HG03442 (cell line): ENCODE measurements around the gene GGT7.
"Not testable (repeated sequence)": the region's sequence is repeated elsewhere in the genome, so short reads cannot be mapped to it uniquely, and the experiment has no call there.

Source experiments
- ATAC-seq: cut with Tn5 transposase; IDR thresholded peaks from one replicate; pipeline ENCODE4 v1.9.1; 2021; ENCODE audit warnings: mild to moderate bottlenecking, moderate library complexity; ENCODE audit not compliant: unreplicated experiment

GGT7 gene

DNA sequence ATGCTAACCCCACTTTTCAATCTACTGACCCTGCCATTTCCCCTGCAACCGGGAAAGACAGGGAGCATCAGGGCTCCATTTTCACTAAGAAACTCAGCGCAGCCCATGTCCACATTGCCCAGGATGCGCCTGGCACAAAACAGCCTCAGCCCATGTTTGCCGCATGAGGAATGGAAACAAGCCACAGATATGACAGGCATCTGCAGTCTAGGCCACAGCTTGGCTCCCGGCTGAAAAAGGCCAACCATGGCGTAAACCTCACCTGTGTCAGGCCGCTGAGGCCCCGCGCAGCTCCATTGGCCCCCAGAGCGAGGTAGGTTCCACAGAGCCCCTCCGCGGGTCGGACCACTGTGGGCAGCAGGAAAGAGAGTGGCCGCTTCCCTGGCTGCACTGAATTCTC lies 21.7 kb downstream of the GGT7 start:
- no peak for ATAC-seq

DNA sequence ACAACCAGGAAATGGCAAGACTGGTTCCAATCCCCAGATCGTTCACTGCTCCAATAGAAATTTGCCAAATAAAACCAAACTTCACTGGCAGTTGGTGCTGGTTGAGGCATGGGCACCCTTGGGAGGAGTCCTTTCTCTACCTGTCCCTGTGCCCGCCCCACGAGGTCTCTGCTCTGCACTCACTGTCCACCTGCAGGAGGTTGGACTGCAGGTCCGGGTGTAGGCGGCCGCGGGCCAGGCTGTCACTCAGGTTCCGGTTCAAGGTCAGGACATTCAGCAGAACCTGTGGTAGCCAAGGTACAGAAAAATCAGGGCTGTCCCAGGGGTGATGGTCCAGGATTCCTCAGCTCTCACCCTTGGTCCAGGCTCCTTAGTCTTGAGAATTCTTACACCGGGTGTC lies 22.9 kb downstream of the GGT7 start:
- no peak for ATAC-seq

DNA sequence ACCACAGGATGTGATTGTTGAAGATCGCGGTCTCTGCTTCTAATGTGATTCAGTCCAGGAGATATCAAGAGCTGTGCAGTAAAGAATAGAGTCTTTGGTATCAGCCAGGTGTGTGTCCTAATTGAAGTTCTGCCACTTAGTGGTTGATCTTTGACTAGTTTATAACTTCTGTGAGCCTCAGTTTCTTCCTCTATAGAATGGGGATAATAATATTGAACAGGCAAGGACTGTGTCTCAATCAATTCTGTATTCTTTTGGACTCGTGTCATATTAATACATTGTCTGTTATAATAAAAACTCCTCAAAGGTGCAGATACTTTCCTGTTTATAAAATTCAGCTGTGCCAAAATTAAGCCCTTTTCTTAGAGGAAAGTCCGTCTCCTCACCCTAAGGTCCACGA lies 24.1 kb downstream of the GGT7 start:
- no peak for ATAC-seq

DNA sequence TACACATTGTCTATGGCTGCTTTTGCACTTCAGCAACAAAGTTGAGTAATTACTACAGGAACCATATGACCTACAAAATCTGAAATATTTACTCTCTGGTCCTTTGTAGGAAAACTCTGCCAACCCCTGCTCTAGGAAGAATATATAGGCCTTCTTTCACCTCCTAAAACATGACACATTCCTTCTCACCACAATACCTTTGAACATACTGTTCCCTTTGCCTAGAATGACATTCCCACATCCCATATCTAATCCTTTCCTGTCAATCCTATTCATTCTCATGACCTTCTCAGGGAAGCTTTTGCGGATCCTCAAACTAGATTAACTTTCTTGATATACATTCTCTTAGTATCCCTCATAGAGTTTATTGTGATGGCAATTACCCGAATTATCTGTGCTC lies 29.2 kb downstream of the GGT7 start:
- no peak for ATAC-seq

DNA sequence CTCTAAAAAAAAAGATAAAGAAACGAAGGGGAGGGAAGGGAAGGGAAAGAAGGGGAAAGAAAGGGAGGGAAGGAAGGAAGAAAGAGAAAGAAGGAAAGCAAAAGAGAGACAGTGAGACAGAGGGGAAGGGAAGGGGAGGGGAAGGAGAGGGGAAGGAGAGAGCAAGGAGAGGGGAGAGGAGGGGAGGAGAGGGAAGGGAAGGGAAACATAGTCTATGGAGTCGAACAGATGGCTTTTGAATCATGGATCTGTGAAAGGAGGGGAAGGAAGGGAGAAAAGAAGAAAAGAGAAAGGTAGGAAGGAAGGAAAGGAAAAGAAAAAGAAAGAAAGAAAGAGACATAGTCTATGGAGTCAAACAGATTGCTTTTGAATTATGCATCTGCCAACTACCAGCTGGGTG lies 30.5 kb downstream of the GGT7 start:
- ATAC-seq: no peak

GRCh38 chr20:34834459-34834893 lies 38.2 kb downstream of the GGT7 start:
- no peak for ATAC-seq

GRCh38 chr20:34831936-34832335 lies 40.7 kb downstream of the GGT7 start:
- no peak for ATAC-seq

GRCh38 chr20:34829191-34829590 lies 43.5 kb downstream of the GGT7 start:
- no peak for ATAC-seq

DNA sequence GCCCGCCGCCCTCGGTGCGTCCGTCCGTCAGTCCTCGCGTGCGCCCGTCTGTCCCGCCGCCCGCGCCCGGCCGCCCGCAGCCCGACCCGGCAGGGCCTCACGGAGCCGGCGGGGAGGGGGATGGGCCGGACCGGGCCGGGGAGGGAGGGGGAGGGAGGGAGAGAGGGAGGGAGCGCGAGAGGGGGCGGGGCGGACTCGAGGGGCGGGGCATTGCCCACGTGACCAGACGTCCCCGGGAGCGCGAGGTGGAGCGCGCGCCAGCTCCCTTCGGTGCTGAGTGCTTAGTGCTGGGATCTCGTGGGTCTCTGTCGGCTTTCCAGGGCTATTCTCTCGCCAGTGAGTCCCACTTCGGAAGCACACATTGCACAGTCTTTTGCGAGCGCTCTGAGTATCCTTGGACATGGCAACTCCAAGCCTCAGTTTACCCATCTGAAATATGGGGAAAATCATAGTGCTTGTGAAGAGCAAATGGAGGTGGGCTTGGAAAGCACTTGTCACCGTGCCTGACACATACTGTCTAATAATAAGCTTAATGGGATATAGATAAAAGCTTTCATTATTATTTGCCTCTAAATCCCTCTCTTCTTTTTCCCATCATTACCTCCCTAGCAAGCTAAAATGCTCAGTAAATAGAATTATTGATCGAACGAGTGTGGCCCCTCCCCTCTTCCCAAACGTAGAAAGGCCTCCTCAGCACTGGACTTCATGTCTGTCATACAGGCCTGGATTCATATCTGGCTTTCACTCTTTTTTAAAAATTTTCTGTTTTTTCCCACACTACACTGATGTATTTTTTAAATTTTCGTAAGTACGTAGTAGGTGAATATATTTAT lies 46.9 kb downstream of the GGT7 start, which contains the start of gene NCOA6:
TSS of gene NCOA6 (minus strand) at position 122 of the 833 bp plus-strand sequence. CDS start 43,296 bp downstream, outside the sequence.
- ATAC-seq: peak; percentile 61

- peak; percentile 58 for ATAC-seq
Observed at GRCh38 chr20:34824806-34825529, 47.7 kb downstream of the GGT7 start.

DNA sequence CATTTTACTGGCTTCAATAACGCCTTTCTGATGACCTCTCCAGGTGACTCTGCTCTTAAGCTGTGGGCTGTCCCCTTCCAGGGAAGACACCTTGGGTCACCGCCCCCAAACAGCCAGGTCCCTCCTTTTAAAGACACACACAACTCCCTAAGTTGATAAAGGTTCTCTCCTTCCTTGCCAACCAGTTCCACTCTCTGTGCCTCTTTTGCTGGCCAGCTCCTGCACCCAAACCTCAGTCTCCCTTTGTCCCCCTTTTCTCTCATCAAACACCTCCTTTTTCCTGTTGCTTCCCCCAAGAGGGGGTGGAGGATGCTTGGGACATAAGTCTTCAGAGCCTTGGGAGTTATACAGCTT lies 48.2 kb downstream of the GGT7 start:
- peak; percentile 33 for ATAC-seq

DNA sequence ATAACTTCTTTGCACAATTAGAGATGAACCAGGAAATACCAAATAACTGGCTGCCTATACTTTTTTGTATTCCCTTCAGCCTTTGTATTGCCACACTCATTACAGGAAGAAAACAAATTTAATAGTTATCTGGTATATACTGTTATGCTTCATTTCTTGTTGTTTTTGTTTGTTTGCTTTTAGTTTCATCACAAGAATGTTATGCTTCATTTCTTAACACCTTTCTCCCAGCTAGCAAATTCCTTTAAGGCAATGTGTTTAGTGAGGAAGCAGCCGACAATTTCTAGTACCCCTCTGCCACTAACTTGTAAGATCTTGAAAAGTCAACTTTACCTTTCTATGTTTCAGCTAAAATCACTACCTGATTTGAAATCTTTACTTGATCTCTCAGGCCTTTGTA lies 48.6 kb downstream of the GGT7 start:
- ATAC-seq: no peak

- ATAC-seq: no peak
Observed at GRCh38 chr20:34820805-34821578, 51.7 kb downstream of the GGT7 start.

DNA sequence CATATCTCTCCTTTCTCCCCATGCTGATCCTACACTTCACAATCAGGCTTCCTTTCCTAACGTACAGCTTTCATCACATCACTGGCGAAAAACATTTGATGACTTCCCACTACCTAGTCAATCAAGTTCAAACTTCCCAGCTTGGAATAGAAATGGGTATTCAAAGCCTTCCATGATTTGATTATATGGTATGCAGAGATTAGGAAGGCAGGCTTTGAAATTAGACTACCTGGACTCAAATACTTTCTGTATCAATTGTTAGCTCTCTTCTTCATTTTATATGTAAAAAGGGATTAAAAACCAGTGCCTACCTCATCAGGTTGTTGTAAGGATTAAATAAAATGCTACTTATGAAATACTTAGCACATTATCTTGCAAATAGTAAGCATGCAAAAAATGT lies 54.9 kb downstream of the GGT7 start:
- no peak for ATAC-seq

DNA sequence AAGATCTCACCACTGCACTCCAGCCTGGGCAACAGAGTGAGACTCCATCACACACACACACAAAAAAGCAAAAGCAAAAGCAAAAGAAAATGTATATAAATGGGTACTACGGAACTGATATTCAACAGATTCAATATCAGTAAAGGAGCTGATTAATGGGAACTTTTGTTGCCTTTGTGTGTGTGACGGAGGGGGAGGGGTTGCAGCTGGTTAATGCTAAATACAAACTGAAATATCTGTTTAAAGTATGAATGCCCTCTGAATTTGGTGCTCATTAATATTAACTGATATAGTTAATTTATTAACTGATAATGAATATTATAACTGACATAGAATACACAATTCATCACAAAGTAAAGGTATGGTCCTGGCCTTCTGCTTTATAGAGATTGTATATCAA lies 55.6 kb downstream of the GGT7 start:
- ATAC-seq: no peak

- no peak for ATAC-seq
Observed at GRCh38 chr20:34815636-34816035, 57.0 kb downstream of the GGT7 start.

GRCh38 chr20:34808583-34808982 lies 64.1 kb downstream of the GGT7 start:
- ATAC-seq: no peak

DNA sequence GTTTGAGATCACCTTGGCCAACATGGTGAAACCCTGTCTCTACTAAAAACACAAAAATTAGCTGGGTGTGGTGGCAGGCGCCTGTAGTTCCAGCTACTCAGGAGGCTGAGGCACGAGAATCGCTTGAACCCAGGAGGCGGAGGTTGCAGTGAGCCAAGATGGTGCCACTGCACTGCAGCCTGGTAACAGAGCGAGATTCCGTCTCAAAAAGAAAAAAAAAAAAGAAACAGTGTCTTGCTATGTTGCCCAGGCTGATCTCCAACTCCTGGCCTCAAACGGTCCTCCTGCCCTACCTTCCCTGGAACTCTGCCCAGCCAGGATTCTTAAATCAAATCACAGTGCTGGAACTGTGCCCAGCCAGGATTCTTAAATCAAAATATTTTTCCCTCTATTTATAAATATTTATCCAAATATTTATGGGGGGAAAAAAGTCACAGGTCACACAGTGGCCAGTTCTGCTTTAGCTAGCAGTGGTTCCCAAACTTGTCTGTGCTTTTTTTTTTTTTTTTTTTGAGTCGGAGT lies 64.7 kb downstream of the GGT7 start:
- ATAC-seq: not testable (repeated sequence)

DNA sequence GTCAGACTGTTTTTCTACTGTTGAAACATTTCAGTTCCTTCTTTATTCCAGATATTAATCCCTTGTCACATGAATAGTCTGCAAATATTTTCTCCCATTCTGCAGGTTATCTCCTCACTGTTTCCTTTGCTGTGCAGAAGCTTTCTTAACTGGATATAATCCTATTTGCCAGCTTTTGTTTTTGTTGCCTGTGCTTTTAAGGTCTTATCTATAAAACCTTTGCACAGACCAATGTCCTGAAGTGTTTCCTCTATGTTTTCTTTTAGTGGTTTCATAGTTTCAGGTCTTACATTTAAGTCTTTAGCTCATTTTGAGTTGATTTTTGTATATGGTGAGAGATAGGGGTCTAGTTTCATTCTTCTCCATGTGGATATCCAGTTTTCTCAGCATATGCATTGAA lies 66.4 kb downstream of the GGT7 start:
- ATAC-seq: no peak

GRCh38 chr20:34798871-34799270 lies 73.8 kb downstream of the GGT7 start:
- ATAC-seq: no peak

DNA sequence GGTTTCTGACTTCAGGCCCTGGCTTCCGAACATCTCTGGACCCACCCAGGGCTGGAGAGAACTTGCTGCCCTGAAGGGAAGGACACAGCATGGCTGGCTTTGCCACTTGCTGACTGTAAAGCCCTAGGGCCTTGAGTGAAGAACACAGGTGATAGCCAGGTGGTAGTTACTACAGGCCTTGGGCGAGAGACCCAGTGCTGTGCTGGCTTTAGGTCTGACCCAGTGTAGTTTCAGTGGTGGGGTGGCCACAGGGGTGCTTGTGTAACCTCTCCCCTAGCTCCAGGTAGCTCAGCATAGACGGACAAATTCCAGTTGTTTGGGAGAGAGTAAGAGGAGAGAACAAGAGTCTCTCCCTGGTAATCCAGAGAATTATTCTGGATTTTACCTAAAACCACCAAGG lies 74.3 kb downstream of the GGT7 start:
- no peak for ATAC-seq
